ENCODE data around the gene CCDC9B.

Gene CCDC9B

GRCh38 chr15:40306371-40306770 is 34.4 kb downstream of the CCDC9B start:
- DNase-seq = no peak

GRCh38 chr15:40305281-40305680 is 35.5 kb downstream of the CCDC9B start:
- DNase-seq = no peak

GRCh38 chr15:40303576-40303975 is 37.2 kb downstream of the CCDC9B start:
- DNase-seq = no peak

GRCh38 chr15:40302981-40303380 is 37.8 kb downstream of the CCDC9B start:
- DNase-seq = no peak

- no peak for DNase-seq
Observed at GRCh38 chr15:40302288-40302886, 38.4 kb downstream of the CCDC9B start.

GRCh38 chr15:40301467-40302179 is 39.1 kb downstream of the CCDC9B start:
- no peak for DNase-seq

- no peak for DNase-seq
Observed at GRCh38 chr15:40300771-40301170, 40.0 kb downstream of the CCDC9B start.

- no peak for DNase-seq
Observed at GRCh38 chr15:40300367-40300766, 40.4 kb downstream of the CCDC9B start.

GRCh38 chr15:40298216-40298935 is 42.4 kb downstream of the CCDC9B start:
- DNase-seq = no peak

GRCh38 chr15:40297356-40297755 is 43.4 kb downstream of the CCDC9B start:
- no peak for DNase-seq

- no peak for DNase-seq
Observed at GRCh38 chr15:40296561-40297230, 44.0 kb downstream of the CCDC9B start.

- no peak for DNase-seq
Observed at GRCh38 chr15:40295877-40296560, 44.7 kb downstream of the CCDC9B start.

GRCh38 chr15:40295297-40295696 is 45.4 kb downstream of the CCDC9B start:
- DNase-seq = no peak

GRCh38 chr15:40293905-40294895 is 46.5 kb downstream of the CCDC9B start:
- DNase-seq = no peak

- DNase-seq = no peak
Observed at GRCh38 chr15:40293006-40293405, 47.7 kb downstream of the CCDC9B start.

GRCh38 chr15:40292246-40292645 is 48.5 kb downstream of the CCDC9B start:
- no peak for DNase-seq

GRCh38 chr15:40290918-40291574 is 49.7 kb downstream of the CCDC9B start:
- DNase-seq = no peak

GRCh38 chr15:40290545-40290917 is 50.2 kb downstream of the CCDC9B start:
- no peak for DNase-seq

GRCh38 chr15:40289140-40289775 is 51.5 kb downstream of the CCDC9B start:
- DNase-seq = no peak

GRCh38 chr15:40287968-40288367 is 52.8 kb downstream of the CCDC9B start:
- no peak for DNase-seq

GRCh38 chr15:40287505-40287904 is 53.2 kb downstream of the CCDC9B start:
- DNase-seq = no peak

Data from activated CD4-positive, CD25-positive, alpha-beta regulatory T cell (primary cell).